Lung (tissue), 12 donors: ENCODE results near the gene UBALD2. TPM values are rescaled to one million over a fixed set of nuclear protein-coding genes. Genes with fewer than 3 reads are reported as not detected.

Experiments
- ATAC-seq: fragments of 200-7000 bp; cut with Tn5 transposase; one replicate; pipeline ENCODE4 v1.9.1; 2020; ENCODE audit warnings: moderate number of reproducible peaks; ENCODE audit not compliant: insufficient read depth, low FRiP score
- DNase-seq, 3 donors: peaks; one replicate each; pipeline ENCODE4 v3.0.0-alpha.2; 2013 to 2017
- H3K27ac ChIP-seq, 2 donors: one replicate each; pipeline ENCODE4 v1.5.1; 2013; ENCODE audit warnings: mild to moderate bottlenecking in 2 of 2, moderate library complexity in 2 of 2, control low read depth in 1 of 2, inconsistent platforms in 1 of 2, low read depth in 1 of 2, low read length in 1 of 2
- H3K27me3 ChIP-seq, 3 donors: one replicate each; pipeline ENCODE4 v1.5.1; 2013; ENCODE audit warnings: low read length in 2 of 3; ENCODE audit not compliant: control insufficient read depth in 3 of 3, insufficient read depth in 3 of 3
- H3K36me3 ChIP-seq, 4 donors: one replicate each; pipeline ENCODE4 v1.5.1; 2013; ENCODE audit warnings: low read length in 4 of 4, mild to moderate bottlenecking in 1 of 4, moderate library complexity in 1 of 4; ENCODE audit not compliant: control insufficient read depth in 4 of 4, insufficient read depth in 4 of 4
- H3K4me1 ChIP-seq, 5 donors: one replicate each; pipeline ENCODE4 v1.5.1; 2013; ENCODE audit warnings: low read length in 5 of 5, mild to moderate bottlenecking in 2 of 5, moderate library complexity in 1 of 5; ENCODE audit not compliant: control insufficient read depth in 5 of 5, insufficient read depth in 5 of 5
- H3K4me3 ChIP-seq: one replicate; pipeline ENCODE4 v1.5.1; 2013; ENCODE audit warnings: mild to moderate bottlenecking, control low read depth, moderate library complexity
- H3K9ac ChIP-seq, 2 donors: one replicate each; pipeline ENCODE4 v1.5.1; 2013; ENCODE audit warnings: low read length in 2 of 2, control low read depth in 1 of 2; ENCODE audit not compliant: insufficient read depth in 1 of 2
- H3K9me3 ChIP-seq, 4 donors: one replicate each; pipeline ENCODE4 v1.5.1; 2013; ENCODE audit warnings: low read length in 3 of 4, mild to moderate bottlenecking in 1 of 4, moderate library complexity in 1 of 4; ENCODE audit not compliant: control insufficient read depth in 4 of 4, insufficient read depth in 3 of 4
- WGBS, 2 donors: extraction: QIAGEN DNeasy Blood & Tissue Kit; methylation state at CpG; one replicate each; pipeline ENCODE4 v1.1.7; 2013; 5-methylcytosine and 5-hydroxymethylcytosine counted together
- polyA plus RNA-seq, 2 donors: library from polyadenylated mRNA; stranded (reverse); fragments of 200-250 nt; gene quantifications; one replicate each; pipeline ENCODE4 v1.2.1, GENCODE V29; 2013
- total RNA-seq, 2 donors: library from RNA; depleted of rRNA in 1 of 2; stranded (reverse); fragments of >200 nt in 1 of 2; gene quantifications; one replicate each; pipeline ENCODE4 v1.2.1, GENCODE V29; 2014 to 2021
- TF ChIP-seq, protein P1 (sequence below): IDR thresholded peaks from 2 replicates; pipeline ENCODE4 v1.5.1; 2012; ENCODE audit warnings: mild to moderate bottlenecking; ENCODE audit errors: control extremely low read depth, extremely low read depth
- donor health status: control.
- donor health status: control.
- donor health status: Bipolar disorder and iron deficiency.
- donor health status: healthy.
- donor health status: DM: yes; HTN: yes; CAD: no.

Gene UBALD2
- total and polyA plus RNA-seq, 4 donors, result 11.6 to 64.0 (median 58.5) TPM

- no peak overlapping the region for H3K9ac ChIP-seq
- no peak overlapping the region for H3K27ac ChIP-seq
- 57 to 69% methylated on average over 28 of the region's 28 CpGs for WGBS, 2 donors
- H3K36me3 ChIP-seq, result peaks cover 0 to 4% (median 0%) of the 10 kb centered on the region in 4 donors
- H3K9me3 ChIP-seq, result no peaks in the 10 kb centered on the region
- no peaks in the 10 kb centered on the region for H3K27me3 ChIP-seq
- DNase-seq (peak; percentile 84 to 90 (median 87)), ATAC-seq (peak; percentile 91)
- no peak overlapping the region for H3K4me3 ChIP-seq
- TF ChIP-seq, protein P1, sequence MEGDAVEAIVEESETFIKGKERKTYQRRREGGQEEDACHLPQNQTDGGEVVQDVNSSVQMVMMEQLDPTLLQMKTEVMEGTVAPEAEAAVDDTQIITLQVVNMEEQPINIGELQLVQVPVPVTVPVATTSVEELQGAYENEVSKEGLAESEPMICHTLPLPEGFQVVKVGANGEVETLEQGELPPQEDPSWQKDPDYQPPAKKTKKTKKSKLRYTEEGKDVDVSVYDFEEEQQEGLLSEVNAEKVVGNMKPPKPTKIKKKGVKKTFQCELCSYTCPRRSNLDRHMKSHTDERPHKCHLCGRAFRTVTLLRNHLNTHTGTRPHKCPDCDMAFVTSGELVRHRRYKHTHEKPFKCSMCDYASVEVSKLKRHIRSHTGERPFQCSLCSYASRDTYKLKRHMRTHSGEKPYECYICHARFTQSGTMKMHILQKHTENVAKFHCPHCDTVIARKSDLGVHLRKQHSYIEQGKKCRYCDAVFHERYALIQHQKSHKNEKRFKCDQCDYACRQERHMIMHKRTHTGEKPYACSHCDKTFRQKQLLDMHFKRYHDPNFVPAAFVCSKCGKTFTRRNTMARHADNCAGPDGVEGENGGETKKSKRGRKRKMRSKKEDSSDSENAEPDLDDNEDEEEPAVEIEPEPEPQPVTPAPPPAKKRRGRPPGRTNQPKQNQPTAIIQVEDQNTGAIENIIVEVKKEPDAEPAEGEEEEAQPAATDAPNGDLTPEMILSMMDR, result peak; percentile 95
- H3K4me1 ChIP-seq, result peaks cover 0 to 10% (median 3%) of the 10 kb centered on the region in 5 donors
Measured at GRCh38 chr17:76278952-76279741, 14.0 kb downstream of the UBALD2 start.

- H3K27me3 ChIP-seq, result no peaks in the 10 kb centered on the region
- H3K27ac ChIP-seq, result no peak overlapping the region
- H3K4me1 ChIP-seq, result peaks cover 0 to 4% (median 3%) of the 10 kb centered on the region in 5 donors
- no peak overlapping the region for H3K4me3 ChIP-seq
- H3K9ac ChIP-seq, result no peak overlapping the region
- H3K36me3 ChIP-seq, result peaks cover 0 to 4% (median 0%) of the 10 kb centered on the region in 4 donors
- ATAC-seq (no peak), DNase-seq (no peak)
- 86 to 88% methylated on average over 14 to 15 of the region's 15 CpGs for WGBS, 2 donors
- H3K9me3 ChIP-seq, result no peaks in the 10 kb centered on the region
- TF ChIP-seq, protein P1, result no peak
Measured at GRCh38 chr17:76279742-76280287, 14.7 kb downstream of the UBALD2 start.

GRCh38 chr17:76280650-76281049 is 15.5 kb downstream of the UBALD2 start:
- Histone ChIP-seq H3K4me1 (peaks cover 0 to 4% (median 3%) of the 10 kb centered on the region in 5 donors), H3K4me3 (no peak overlapping the region), H3K27me3 (no peaks in the 10 kb centered on the region), H3K36me3 (peaks cover 0 to 4% (median 0%) of the 10 kb centered on the region in 4 donors), H3K9ac (no peak overlapping the region), H3K9me3 (no peaks in the 10 kb centered on the region), H3K27ac (no peak overlapping the region)
- WGBS, 2 donors, result 94 to 95% methylated on average over 15 of the region's 15 CpGs
- ATAC-seq (no peak), DNase-seq (no peak)
- TF ChIP-seq, protein P1, result no peak
